IMR-90 (cell line): ENCODE results near the gene PHF21B.

Experiments used
- CTCF ChIP-seq: conservative IDR thresholded peaks from 2 replicates; pipeline ENCODE4 v1.5.1; 2012; ENCODE audit warnings: mild to moderate bottlenecking, low read depth, low read length, improper control_type of control experiment
- ELK1 ChIP-seq: fragments of 150-350 bp; IDR thresholded peaks from 2 replicates; pipeline ENCODE4 v1.6.1; 2016; ENCODE audit warnings: low read depth, mild to moderate bottlenecking, low read length, moderate library complexity, borderline replicate concordance
- MAFK ChIP-seq: IDR thresholded peaks from 2 replicates; pipeline ENCODE4 v1.6.1; 2012; ENCODE audit warnings: low read depth, low read length, improper control_type of control experiment
- POLR2A ChIP-seq: IDR thresholded peaks from 2 replicates; pipeline ENCODE4 v1.6.1; 2012; ENCODE audit warnings: mild to moderate bottlenecking, low read depth, low read length
- RAD21 ChIP-seq: IDR thresholded peaks from 2 replicates; pipeline ENCODE4 v1.6.1; 2012; ENCODE audit warnings: low read length, improper control_type of control experiment
- RCOR1 ChIP-seq: IDR thresholded peaks from 2 replicates; pipeline ENCODE4 v1.6.1; 2012; ENCODE audit warnings: mild to moderate bottlenecking, low read length, improper control_type of control experiment; ENCODE audit not compliant: insufficient replicate concordance
- USF2 ChIP-seq: fragments of 150-350 bp; IDR thresholded peaks from 2 replicates; pipeline ENCODE4 v1.6.1; 2017; ENCODE audit warnings: mild to moderate bottlenecking, antibody characterized with exemption, low read length, low read depth

GRCh38 chr22:44880610-44881290, 129.1 kb downstream of the PHF21B start:
- TF ChIP-seq POLR2A (no peak), ELK1 (no peak), CTCF (no peak), RAD21 (no peak), RCOR1 (no peak), USF2 (no peak), MAFK (no peak)
